Activated naive CD8-positive, alpha-beta T cell treated with anti-CD3 and anti-CD28 coated beads for 36 hours (primary cell): ENCODE results near the gene GSPT2. TPM values are rescaled to one million over a fixed set of nuclear protein-coding genes. Genes with fewer than 3 reads are reported as not detected.
A peak's percentile ranks its signal among the peaks of the same experiment; 100 is the strongest.
"Not testable (repeated sequence)": the region's sequence is repeated elsewhere in the genome, so short reads cannot be mapped to it uniquely, and the experiment has no call there.

Experiments
- DNase-seq: peaks from one replicate; pipeline ENCODE4 v3.0.0; 2021
- H3K27ac Mint-ChIP-seq: one replicate; pipeline ENCODE4 v1.8.0; 2022; ENCODE audit warnings: mild to moderate bottlenecking, moderate library complexity, mixed read lengths
- H3K27me3 Mint-ChIP-seq: one replicate; pipeline ENCODE4 v1.8.0; 2022; ENCODE audit warnings: mild to moderate bottlenecking, mixed read lengths
- H3K36me3 Mint-ChIP-seq: one replicate; pipeline ENCODE4 v1.8.0; 2021; ENCODE audit warnings: mild to moderate bottlenecking, mixed read lengths
- H3K4me1 Mint-ChIP-seq: one replicate; pipeline ENCODE4 v1.8.0; 2021; ENCODE audit warnings: mixed read lengths
- H3K4me3 Mint-ChIP-seq: one replicate; pipeline ENCODE4 v1.8.0; 2022; ENCODE audit warnings: mild to moderate bottlenecking, moderate library complexity, mixed read lengths
- H3K9me3 Mint-ChIP-seq: one replicate; pipeline ENCODE4 v1.8.0; 2022; ENCODE audit warnings: mixed read lengths
- total RNA-seq, 2 experiments: library from RNA; stranded (reverse); gene quantifications; one replicate each; pipeline ENCODE4 v1.2.3, GENCODE V29; 2021

The GSPT2 gene
- total RNA-seq = 10 to 100 TPM; 11.2 to 12.1 TPM

DNA sequence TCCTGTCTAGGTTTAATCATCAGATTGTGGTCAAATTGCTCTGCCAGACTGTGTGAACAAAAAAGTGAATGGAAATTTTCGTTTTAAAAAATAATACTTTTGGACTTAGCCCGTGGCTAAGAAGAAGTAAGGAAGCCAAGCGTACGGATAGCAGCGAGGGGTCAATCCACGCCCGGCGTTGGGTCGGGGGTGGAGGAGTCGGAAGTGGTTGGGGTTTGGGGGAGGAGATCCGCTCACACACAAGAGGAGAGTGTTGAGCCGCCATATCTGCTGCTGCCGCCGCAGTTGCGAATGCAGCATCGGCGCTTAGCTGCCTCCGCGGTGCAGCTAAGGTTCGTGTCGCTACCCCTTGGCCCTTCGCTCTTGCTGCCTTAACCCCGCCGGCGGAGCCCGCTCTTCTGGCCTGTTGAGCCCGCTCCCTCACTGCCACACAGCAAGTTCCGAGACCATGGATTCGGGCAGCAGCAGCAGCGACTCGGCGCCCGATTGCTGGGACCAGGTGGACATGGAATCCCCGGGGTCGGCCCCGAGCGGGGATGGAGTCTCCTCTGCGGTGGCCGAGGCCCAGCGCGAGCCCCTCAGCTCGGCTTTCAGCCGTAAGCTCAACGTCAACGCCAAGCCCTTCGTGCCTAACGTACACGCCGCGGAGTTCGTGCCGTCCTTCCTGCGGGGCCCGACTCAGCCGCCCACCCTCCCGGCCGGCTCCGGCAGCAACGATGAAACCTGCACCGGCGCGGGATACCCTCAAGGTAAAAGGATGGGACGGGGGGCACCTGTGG, at the start of gene GSPT2:
Gene GSPT2 (plus strand): TSS at position 264 of the 779 bp plus-strand sequence. CDS start 185 bp downstream, at position 449.
- DNase-seq = peak; percentile 61
- H3K27me3 Mint-ChIP-seq = no peaks in the 10 kb centered on the region
- peak within 1 kb of the TSS; percentile 88 for H3K4me3 Mint-ChIP-seq
- H3K4me1 Mint-ChIP-seq = peaks cover 9% of the 10 kb centered on the region
- H3K27ac Mint-ChIP-seq = peak within 1 kb of the TSS; percentile 79
- H3K9me3 Mint-ChIP-seq = peaks cover 18% of the 10 kb centered on the region
- H3K36me3 Mint-ChIP-seq = peaks cover 37% of the 10 kb centered on the region

DNA sequence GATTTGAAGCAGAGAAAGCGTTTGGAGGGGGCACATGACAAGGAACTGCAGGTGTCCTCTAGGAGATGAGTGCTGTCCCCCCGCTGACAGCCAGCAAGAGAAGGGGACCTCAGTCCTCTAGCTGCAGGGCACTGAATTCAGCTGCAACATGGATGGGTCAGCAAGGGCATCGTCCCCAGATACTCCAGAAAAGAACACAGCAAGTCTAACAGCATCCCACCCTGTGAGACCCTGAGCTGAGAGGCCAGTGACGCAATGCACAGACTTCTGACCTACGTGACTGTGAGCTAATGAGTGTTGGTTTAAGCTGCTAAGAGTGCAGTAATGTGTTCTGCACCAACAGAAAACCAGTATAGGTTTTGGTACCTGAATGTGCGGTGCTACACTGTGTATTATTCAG, 49.0 kb upstream of the GSPT2 start:
- DNase-seq = no peak
- no peaks in the 10 kb centered on the region for H3K4me1 Mint-ChIP-seq
- H3K27ac Mint-ChIP-seq = no peak overlapping the region
- no peak overlapping the region for H3K4me3 Mint-ChIP-seq
- H3K9me3 Mint-ChIP-seq = no peaks in the 10 kb centered on the region
- no peaks in the 10 kb centered on the region for H3K36me3 Mint-ChIP-seq
- peaks cover 8% of the 10 kb centered on the region for H3K27me3 Mint-ChIP-seq

DNA sequence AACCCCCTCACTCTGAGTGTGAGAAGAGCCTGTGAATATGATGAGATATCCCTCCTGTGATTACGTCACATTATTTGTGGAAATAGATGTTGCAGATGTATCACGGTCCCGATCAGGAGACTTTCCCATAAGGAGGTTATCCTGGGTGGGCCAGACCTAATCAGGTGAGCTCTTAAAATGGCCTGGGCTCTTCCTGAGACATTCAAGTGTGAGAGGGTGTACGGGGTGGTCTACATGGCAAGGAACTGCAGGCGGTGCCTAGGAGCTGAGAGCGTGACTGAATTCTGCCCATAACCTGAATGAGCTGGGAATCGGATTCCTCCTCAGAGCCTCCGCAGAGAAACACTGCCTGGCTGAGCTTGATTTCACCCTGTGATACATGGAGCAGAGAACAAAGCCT, 45.8 kb upstream of the GSPT2 start:
- no peak overlapping the region for H3K27ac Mint-ChIP-seq
- no peak overlapping the region for H3K4me3 Mint-ChIP-seq

DNA sequence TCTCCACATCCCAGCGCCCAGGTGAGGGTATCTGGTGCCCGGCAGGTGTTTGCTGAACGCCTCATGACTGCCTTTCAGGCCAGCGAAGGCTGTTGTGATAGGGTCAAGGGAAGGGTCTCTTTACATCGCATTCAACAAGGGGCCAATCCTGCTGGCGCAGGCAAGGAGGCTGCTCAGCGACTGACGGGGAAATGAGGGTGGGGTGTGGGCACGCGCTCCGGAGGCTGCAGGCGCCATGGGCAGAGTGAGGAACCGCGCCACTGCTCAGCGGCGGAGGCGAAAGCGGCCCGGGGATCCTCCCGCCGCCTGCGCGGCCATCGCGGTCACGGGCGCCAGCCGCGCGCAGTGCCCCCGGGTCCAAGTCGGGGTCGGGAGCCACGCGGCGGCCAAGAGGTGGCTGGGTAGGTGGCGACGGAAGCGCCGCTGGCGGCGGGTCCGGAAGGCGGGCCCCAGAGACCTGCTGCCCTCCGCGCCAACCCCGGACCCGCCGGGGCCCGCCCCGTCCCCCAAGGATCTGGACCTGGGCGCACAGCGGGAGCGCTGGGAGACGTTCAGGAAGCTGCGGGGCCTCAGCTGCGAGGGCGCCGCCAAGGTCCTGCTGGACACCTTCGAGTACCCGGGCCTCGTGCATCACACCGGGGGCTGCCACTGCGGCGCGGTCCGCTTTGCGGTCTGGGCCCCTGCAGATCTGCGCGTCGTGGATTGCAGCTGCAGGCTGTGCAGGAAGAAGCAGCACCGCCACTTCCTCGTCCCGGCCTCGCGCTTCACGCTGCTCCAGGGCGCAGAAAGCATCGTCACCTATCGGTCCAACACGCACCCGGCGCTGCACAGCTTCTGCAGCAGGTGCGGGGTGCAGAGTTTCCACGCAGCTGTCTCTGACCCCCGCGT, 32.7 kb upstream of the GSPT2 start, which contains the start of gene CENPVL1:
Gene CENPVL1 (plus strand): TSS at position 236 of the 888 bp plus-strand sequence. CDS start 0 bp downstream, at position 236.
- not testable (repeated sequence) for H3K4me1 Mint-ChIP-seq

More for the DNA sequence above, 45.8 kb upstream of the GSPT2 start:
- no peak for DNase-seq
- Mint-ChIP-seq H3K27me3 (peaks cover 8% of the 10 kb centered on the region), H3K4me1 (no peaks in the 10 kb centered on the region), H3K36me3 (no peaks in the 10 kb centered on the region), H3K9me3 (no peaks in the 10 kb centered on the region)

DNA sequence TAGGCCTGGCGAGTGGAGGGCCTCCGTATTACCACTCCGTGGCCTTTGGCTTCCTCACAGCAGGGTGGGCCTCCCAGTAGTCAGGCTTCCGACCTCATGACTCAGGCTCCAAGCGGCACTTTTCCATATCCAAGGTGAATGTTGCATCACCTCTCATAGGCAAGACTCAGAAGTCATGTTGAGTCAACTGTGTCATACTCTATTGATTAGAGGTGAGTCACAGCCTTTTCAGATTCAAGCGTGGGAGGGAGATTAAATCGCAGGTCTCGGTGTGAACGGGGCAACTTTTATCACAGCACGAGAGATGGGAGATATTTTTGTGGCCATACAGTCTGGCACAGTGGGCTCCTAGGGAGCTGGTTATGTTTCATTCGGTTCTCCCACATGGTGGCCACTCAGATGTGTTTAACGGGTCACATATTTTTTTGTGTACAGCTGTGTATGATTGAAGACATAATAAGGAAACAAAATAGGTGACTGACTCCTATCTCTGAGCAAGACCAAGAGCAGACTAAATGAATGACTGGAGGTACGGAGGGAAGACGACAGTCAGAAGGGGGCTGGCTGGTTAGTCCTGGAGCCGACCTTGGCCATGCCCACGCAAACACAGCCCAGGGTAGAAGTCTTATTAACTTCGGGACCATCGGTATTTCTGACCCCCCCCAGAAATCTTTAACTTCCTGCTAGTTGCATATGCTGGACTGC, 30.1 kb upstream of the GSPT2 start:
- not testable (repeated sequence) for H3K4me1 Mint-ChIP-seq, H3K36me3 Mint-ChIP-seq, H3K9me3 Mint-ChIP-seq, H3K27me3 Mint-ChIP-seq, H3K4me3 Mint-ChIP-seq, H3K27ac Mint-ChIP-seq, DNase-seq

More for the DNA sequence above, 32.7 kb upstream of the GSPT2 start, which contains the start of gene CENPVL1:
- H3K36me3 Mint-ChIP-seq, H3K27ac Mint-ChIP-seq, H3K27me3 Mint-ChIP-seq, H3K9me3 Mint-ChIP-seq, DNase-seq, H3K4me3 Mint-ChIP-seq: not testable (repeated sequence)

DNA sequence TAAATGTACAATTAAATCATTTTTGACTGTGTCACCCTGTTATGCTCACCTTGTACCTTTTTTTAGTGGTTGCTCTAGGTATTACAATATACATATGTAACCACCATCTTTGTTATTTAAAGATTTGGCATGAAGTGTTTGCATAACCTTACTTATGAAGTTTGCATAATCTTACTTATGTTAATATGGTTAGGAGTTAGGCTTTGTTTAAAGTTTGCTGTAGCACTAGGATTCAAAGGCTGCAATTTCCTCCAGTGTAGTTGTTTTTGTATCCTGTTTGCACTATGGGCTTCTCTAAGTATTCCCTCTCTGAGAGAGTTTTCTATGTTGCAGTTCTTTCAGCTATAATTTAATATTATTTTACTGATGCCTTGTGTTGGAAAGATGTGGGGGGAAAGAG, 15.0 kb upstream of the GSPT2 start:
- H3K27ac Mint-ChIP-seq = no peak overlapping the region
- no peak overlapping the region for H3K4me3 Mint-ChIP-seq
- H3K36me3 Mint-ChIP-seq = no peaks in the 10 kb centered on the region
- no peaks in the 10 kb centered on the region for H3K27me3 Mint-ChIP-seq
- DNase-seq = no peak
- no peaks in the 10 kb centered on the region for H3K9me3 Mint-ChIP-seq
- no peaks in the 10 kb centered on the region for H3K4me1 Mint-ChIP-seq

DNA sequence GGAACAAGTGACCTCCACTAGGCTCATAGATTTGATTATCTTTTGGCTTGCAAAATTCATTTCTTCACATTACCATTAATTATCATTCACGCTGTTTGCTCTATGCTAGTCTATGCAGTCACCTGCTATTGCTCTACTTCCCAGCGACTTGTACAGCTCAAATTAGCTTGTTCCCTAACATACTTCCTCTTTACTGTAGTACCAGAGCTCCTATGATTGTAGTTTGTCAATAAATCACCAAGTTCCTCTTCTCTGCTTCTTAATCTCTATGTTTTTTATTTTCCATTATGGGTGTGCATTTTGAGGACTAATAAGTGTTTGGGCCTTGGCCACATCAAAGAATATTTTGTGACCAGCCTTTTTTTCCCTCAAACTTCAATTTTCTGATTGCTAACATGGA, 6.2 kb upstream of the GSPT2 start:
- Mint-ChIP-seq H3K27ac (no peak overlapping the region), H3K27me3 (peaks cover 12% of the 10 kb centered on the region), H3K36me3 (no peaks in the 10 kb centered on the region), H3K9me3 (no peaks in the 10 kb centered on the region), H3K4me1 (no peaks in the 10 kb centered on the region), H3K4me3 (no peak overlapping the region)
- no peak for DNase-seq

DNA sequence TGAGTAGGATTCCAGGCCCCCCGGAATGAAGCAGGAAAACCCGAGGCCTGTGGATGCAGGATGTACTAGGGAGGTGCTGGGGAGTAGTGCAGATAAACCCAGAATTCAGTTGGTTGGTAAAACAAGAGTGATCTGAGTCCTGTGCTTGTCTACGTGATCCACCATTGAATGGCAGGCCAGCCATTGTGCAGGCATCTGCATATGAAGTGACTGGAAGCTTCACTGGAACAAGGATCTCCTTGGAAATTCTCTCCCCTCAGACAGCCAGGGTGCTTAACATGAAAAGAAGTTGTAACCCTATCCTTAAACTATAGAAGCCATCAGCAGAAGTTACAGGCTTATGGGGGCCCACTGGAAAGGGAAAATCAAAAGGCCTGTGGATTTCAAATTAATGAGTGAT, 656 bp upstream of the GSPT2 start:
- peaks cover 34% of the 10 kb centered on the region for H3K36me3 Mint-ChIP-seq
- peaks cover 9% of the 10 kb centered on the region for H3K4me1 Mint-ChIP-seq
- no peak for DNase-seq
- peaks cover 16% of the 10 kb centered on the region for H3K9me3 Mint-ChIP-seq
- H3K4me3 Mint-ChIP-seq = no peak overlapping the region
- peak overlapping the region; percentile 79 for H3K27ac Mint-ChIP-seq
- no peaks in the 10 kb centered on the region for H3K27me3 Mint-ChIP-seq

DNA sequence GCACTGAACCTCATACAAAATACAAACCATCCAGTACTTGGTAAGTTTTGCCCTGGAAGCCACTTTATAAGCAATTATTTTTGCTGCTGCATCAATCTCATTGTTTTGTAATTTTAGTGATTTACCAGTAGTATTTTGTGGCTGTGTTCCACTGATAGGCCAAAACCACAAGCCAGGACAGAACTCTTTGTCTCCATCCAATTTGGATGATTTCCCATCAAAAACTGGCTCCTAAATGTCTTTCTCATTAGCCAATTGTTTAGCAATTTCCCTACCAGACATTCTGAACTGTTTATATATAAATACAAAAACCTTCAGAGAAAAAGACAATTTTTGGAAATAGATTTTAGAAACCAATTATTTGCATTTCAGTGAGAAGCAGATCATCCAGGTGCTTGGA, 4.4 kb downstream of the GSPT2 start:
- no peak overlapping the region for H3K4me3 Mint-ChIP-seq
- DNase-seq = no peak
- no peak overlapping the region for H3K27ac Mint-ChIP-seq
- H3K36me3 Mint-ChIP-seq = peaks cover 39% of the 10 kb centered on the region
- H3K9me3 Mint-ChIP-seq = peaks cover 27% of the 10 kb centered on the region
- H3K4me1 Mint-ChIP-seq = peaks cover 9% of the 10 kb centered on the region
- H3K27me3 Mint-ChIP-seq = no peaks in the 10 kb centered on the region

DNA sequence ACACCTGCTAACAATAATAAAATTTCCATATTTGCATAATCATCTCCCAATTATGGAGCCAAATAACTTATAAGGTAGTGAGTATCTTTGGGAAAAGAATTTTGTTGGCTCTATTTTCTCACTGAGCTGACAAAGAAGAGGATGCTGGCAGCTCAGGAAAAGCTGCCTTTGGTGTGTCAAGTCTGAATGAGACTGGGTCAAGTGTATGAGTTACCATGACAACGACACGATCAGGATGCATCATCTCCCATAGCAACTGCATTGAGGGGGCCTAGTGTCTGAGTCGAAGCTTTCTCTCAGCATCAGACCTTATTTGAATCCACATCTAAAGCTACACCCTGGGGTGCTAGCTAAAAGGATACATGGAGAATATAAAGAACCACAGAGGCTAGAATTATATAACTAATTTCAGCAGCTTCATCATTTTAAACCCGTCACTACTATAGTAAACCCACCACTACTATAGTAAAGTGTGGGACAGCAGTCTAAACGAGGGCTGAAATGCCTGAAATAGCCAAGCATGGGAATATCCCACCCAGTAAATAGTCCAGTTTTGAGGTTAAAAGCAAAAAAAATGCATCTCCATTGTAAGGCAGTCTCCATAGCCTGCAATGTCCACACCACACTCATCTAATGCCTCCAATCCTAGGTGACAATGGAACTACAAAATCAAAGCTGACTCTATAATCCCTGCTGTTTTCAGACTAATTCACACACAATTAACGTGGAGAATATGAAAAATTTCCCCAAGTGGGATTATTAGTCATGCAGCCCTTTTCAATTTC, 16.0 kb downstream of the GSPT2 start:
- no peaks in the 10 kb centered on the region for H3K36me3 Mint-ChIP-seq
- DNase-seq = no peak
- H3K27me3 Mint-ChIP-seq = peaks cover 7% of the 10 kb centered on the region
- H3K27ac Mint-ChIP-seq = no peak overlapping the region
- no peak overlapping the region for H3K4me3 Mint-ChIP-seq
- no peaks in the 10 kb centered on the region for H3K9me3 Mint-ChIP-seq
- no peaks in the 10 kb centered on the region for H3K4me1 Mint-ChIP-seq

DNA sequence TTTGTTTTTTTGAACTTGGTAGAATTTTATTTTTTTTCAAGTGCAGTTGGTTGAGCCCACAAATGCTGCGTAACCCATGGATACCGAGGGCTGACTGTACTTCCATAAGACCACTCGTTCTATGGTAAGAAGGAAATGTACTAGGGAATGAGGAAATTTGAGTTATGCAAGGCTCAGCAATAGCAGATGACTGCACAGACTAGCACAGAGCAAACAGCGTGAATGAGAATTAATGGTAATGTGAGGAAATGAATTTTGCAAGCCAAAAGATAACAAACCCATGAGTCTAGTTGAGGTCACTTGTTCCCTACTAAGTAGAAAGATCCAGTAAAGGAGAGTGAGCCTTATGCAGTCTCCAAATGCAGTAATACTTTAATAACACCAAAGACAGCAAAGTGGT, 17.4 kb downstream of the GSPT2 start:
- no peak overlapping the region for H3K27ac Mint-ChIP-seq
- no peak for DNase-seq
- H3K4me3 Mint-ChIP-seq = no peak overlapping the region
- H3K4me1 Mint-ChIP-seq = no peaks in the 10 kb centered on the region
- H3K9me3 Mint-ChIP-seq = no peaks in the 10 kb centered on the region
- H3K36me3 Mint-ChIP-seq = no peaks in the 10 kb centered on the region
- H3K27me3 Mint-ChIP-seq = peaks cover 4% of the 10 kb centered on the region

DNA sequence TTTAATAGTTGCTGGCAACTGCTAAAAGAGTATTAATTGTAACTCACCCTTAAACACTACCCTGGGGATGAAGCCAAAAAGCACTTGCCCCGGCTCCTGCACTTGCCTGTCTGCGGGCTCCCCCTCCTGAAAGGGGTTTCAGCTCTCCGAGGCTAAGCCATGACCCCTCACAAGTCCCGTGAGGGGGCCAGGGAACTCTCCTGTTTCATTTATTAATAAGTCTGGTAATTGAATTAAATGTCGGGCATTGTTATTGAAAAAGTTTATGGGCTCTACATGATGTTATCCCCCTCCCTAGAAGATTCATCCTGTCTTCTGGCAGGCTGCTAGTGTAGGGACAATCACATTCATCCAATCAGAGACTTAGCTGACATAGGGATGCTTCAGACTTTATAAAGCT, 23.3 kb downstream of the GSPT2 start:
- Mint-ChIP-seq H3K36me3 (no peaks in the 10 kb centered on the region), H3K4me1 (no peaks in the 10 kb centered on the region), H3K27me3 (peaks cover 3% of the 10 kb centered on the region), H3K9me3 (no peaks in the 10 kb centered on the region), H3K27ac (no peak overlapping the region), H3K4me3 (no peak overlapping the region)
- DNase-seq = no peak

DNA sequence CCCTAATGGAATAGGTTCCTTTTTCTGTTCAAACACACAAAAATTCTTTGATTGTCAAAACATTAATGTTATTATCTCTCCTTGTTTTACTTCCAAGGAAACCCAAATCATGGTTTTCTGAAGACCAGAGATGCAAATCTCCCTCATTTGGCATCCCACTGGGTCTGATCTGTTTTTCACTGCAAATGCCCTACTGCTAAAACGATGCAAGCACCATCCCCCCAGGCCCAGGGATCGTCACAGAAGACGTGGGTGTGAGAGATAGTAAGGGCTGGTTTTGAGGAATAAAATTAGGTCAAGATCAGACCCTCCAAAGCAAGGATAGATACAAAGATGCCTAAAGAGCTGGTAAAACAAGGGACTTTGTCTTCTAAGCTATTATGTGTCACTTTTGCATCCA, 33.6 kb downstream of the GSPT2 start:
- Mint-ChIP-seq H3K27me3 (no peaks in the 10 kb centered on the region), H3K9me3 (no peaks in the 10 kb centered on the region), H3K36me3 (no peaks in the 10 kb centered on the region), H3K27ac (no peak overlapping the region), H3K4me3 (no peak overlapping the region), H3K4me1 (no peaks in the 10 kb centered on the region)
- DNase-seq = no peak

DNA sequence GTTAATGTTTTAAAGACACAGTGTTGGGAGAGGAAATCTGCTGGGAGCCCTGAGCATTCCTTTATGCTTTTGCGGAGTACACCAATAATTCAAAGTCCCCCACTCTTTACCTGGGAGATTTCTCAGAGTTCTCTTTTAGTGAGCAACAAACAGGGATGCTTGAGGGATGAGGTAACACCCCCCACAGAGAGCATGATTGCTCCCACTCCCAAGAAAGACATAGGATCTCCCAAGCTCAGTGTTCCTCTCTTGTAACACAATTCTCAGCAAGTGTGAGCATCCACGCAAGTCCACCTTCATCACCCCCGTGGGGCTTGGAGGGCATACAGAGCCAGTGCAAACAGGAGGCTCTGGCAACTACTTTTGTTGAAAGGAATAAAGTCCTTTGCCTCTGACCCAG, 36.1 kb downstream of the GSPT2 start:
- no peaks in the 10 kb centered on the region for H3K36me3 Mint-ChIP-seq
- no peak overlapping the region for H3K4me3 Mint-ChIP-seq
- no peak for DNase-seq
- no peak overlapping the region for H3K27ac Mint-ChIP-seq
- no peaks in the 10 kb centered on the region for H3K27me3 Mint-ChIP-seq
- H3K4me1 Mint-ChIP-seq = no peaks in the 10 kb centered on the region
- no peaks in the 10 kb centered on the region for H3K9me3 Mint-ChIP-seq
